ENCODE measurements around the gene SFT2D1.

- no peak for TF ChIP-seq CTCF (IDR thresholded peaks at IDR 0.05)
- TF ChIP-seq POLR2A (IDR thresholded peaks at IDR 0.05): no peak
Measured at GRCh38 chr6:166354965-166355364, 12.6 kb upstream of the SFT2D1 start.
